ENCODE measurements around the gene MEOX1. TPM values are rescaled to one million over a fixed set of nuclear protein-coding genes. Genes with fewer than 3 reads are reported as not detected.
A peak's percentile ranks its signal among the peaks of the same experiment; 100 is the strongest.

Gene MEOX1
- 1 to 10 TPM in 1 of 4 donors, under 1 TPM in 2, not detected in 1; 0.32 to 4.5 (median 0.96) TPM for total RNA-seq

DNA sequence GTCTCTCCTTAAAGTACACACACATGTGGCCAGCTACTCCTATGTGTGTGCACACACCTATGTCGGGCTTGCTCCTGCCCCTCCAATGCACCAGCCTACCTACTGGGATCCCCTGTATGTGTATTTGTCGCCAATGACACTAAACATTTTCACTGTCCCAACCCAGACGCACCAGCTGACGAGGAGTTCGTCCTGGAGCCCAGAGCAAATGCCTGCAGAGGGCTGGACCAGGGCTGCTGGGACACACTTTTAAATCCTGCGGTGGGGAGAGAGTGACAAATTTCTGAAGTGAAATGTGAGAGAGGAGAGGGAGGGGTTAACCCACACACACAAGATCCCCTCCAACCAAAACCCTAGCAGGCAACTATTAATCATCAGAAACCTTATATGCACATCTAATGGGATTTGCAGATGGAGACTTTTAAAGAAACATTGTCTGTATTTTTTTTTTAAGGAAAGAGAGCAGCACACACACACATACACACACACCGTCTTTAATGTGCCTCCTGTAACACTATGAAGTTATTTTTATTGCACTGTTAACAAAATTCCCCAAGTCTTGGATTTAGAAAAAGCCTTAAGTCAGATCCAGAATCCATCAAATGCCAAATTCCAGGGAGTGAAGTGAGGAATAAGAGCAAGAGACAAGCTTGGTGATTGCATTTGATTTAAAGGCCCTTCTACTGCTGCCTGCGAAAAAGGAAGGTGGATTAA lies at the start of gene MEOX1:
TSS of gene MEOX1 (minus strand) at position 224 of the 714 bp plus-strand sequence. CDS start 388 bp downstream, outside the sequence.
- WGBS, 2 donors (ENCODE audit: low coverage in 1 of 2), result 49 to 54% methylated on average over 3 to 8 of the region's 8 CpGs
- Histone ChIP-seq H3K27ac (peak within 1 kb of the TSS in 1 of 4 donors; percentile 3), H3K36me3 (no peaks in the 10 kb centered on the region), H3K27me3 (peaks cover 7% of the 10 kb centered on the region), H3K4me3 (no peak within 1 kb of the TSS), H3K4me1 (no peaks in the 10 kb centered on the region), H3K9me3 (no peaks in the 10 kb centered on the region)
- no peak for DNase-seq
- in situ Hi-C loops (cut with MboI; ENCODE audit: low pct_ligation_motif_present in 1 of 4, low pct_unique_long_range_greater_than_20kb in 1 of 4, low sequenced_read_pairs in 3 of 4) (no loop called here), intact Hi-C loops (cut with DNase I; ENCODE audit: low total_unique reads) (no loop called here)
- no peak for TF ChIP-seq POLR2AphosphoS5 (IDR thresholded peaks at IDR 0.05)
- no peak for TF ChIP-seq POLR2A (IDR thresholded peaks at IDR 0.05)
- no peak for TF ChIP-seq CTCF (IDR thresholded peaks at IDR 0.05)
- TF ChIP-seq EP300 (IDR thresholded peaks at IDR 0.05; ENCODE audit: low read depth), result no peak

DNA sequence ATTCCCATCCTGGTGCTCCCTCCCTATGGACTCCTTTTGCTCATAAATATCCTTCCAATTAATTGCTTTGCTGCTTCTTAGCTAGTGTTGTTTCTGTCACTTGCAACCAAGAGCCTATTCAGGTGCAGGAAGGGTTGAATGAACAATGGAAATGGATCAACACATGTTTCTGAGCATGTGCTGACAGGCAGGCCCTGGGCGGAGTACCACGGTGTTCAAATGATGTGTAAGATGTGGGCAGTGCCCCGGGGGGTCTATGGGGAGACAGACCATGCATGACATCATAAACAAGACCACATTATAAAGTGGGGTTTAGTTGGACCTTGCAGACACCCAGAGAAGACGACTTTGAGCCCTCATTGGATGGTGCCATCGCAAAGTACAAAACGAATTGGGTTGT lies 48.4 kb upstream of the MEOX1 start:
- H3K27ac ChIP-seq, result no peak overlapping the region
- in situ Hi-C loops (cut with MboI; ENCODE audit: low pct_ligation_motif_present in 1 of 4, low pct_unique_long_range_greater_than_20kb in 1 of 4, low sequenced_read_pairs in 3 of 4) (no loop called here), intact Hi-C loops (cut with DNase I; ENCODE audit: low total_unique reads) (no loop called here)
- H3K4me3 ChIP-seq, result no peak overlapping the region
- WGBS, 2 donors (ENCODE audit: low coverage in 1 of 2), result 84% methylated on average over 6 of the region's 6 CpGs; no CpG with 5 or more reads in 1 of the 2 donors
- DNase-seq, result no peak
- no peaks in the 10 kb centered on the region for H3K9me3 ChIP-seq
- H3K4me1 ChIP-seq, result peaks cover 0 to 9% (median 8%) of the 10 kb centered on the region in 4 donors
- TF ChIP-seq POLR2AphosphoS5 (IDR thresholded peaks at IDR 0.05) (no peak), EP300 (IDR thresholded peaks at IDR 0.05; ENCODE audit: low read depth) (no peak), CTCF (IDR thresholded peaks at IDR 0.05) (no peak), POLR2A (IDR thresholded peaks at IDR 0.05) (no peak)
- peaks cover 45% of the 10 kb centered on the region for H3K27me3 ChIP-seq
- H3K36me3 ChIP-seq, result no peaks in the 10 kb centered on the region

DNA sequence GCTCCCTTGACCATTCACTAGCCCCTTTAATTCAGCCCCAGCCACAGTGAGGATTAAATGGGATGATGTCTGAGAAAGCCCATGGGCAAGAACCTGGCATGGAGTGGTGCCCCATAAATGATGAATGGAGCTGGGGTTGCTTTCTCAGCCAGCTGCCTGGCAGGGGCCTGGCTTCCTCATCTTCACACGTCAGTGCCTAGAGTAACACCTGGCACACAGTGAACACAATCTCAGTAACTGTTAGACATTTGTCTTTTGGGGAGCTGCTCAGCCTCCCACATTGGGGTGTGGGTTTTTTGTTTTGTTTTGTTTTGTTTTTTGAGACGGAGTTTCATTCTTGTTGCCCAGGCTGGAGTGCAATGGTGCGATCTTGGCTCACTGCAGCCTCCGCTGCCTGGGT lies 47.5 kb upstream of the MEOX1 start:
- intact Hi-C loops (cut with DNase I; ENCODE audit: low total_unique reads), result no loop called here
- in situ Hi-C loops (cut with MboI; ENCODE audit: low pct_ligation_motif_present in 1 of 4, low pct_unique_long_range_greater_than_20kb in 1 of 4, low sequenced_read_pairs in 3 of 4), result loop anchor here in 3 of 4 donors (5.0 to 10.0 kb wide), 2 partner anchors 38 to 46 kb away; partner anchors contain the start of gene SOST (in 2 of the 3)
- WGBS, 2 donors (ENCODE audit: low coverage in 1 of 2), result 84 to 90% methylated on average over 3 to 4 of the region's 4 CpGs

More for the DNA sequence above, 47.5 kb upstream of the MEOX1 start:
- peaks cover 0 to 9% (median 8%) of the 10 kb centered on the region in 4 donors for H3K4me1 ChIP-seq
- no peak overlapping the region for H3K4me3 ChIP-seq
- no peak overlapping the region for H3K27ac ChIP-seq
- no peak for TF ChIP-seq CTCF (IDR thresholded peaks at IDR 0.05)
- TF ChIP-seq EP300 (IDR thresholded peaks at IDR 0.05; ENCODE audit: low read depth), result no peak
- TF ChIP-seq POLR2A (IDR thresholded peaks at IDR 0.05), result no peak
- TF ChIP-seq POLR2AphosphoS5 (IDR thresholded peaks at IDR 0.05), result no peak
- H3K27me3 ChIP-seq, result peaks cover 36% of the 10 kb centered on the region
- H3K36me3 ChIP-seq, result no peaks in the 10 kb centered on the region
- no peak for DNase-seq
- H3K9me3 ChIP-seq, result no peaks in the 10 kb centered on the region
